Osteoblast (primary cell): ENCODE measurements around the gene MIGA2. TPM values are rescaled to one million over a fixed set of nuclear protein-coding genes. Genes with fewer than 3 reads are reported as not detected.

Experiments used
- DNase-seq: peaks from one replicate; pipeline ENCODE4 v3.0.0; 2011; ENCODE audit warnings: low spot score, mixed read lengths; ENCODE audit not compliant: insufficient read length; ENCODE audit errors: missing footprints
- H2AFZ ChIP-seq: 2 replicates; pipeline ENCODE4 v1.6.0; 2011; ENCODE audit warnings: mild to moderate bottlenecking, low read length
- H3K27ac ChIP-seq: 2 replicates; pipeline ENCODE4 v1.5.1; 2011; ENCODE audit warnings: mild to moderate bottlenecking, low read depth, low read length, moderate library complexity
- H3K27me3 ChIP-seq: 2 replicates; pipeline ENCODE4 v1.6.0; 2012; ENCODE audit warnings: mild to moderate bottlenecking, control low read depth, inconsistent platforms, low read length, moderate library complexity; ENCODE audit not compliant: insufficient read depth
- H3K36me3 ChIP-seq: 2 replicates; pipeline ENCODE4 v1.5.1; 2011; ENCODE audit warnings: mild to moderate bottlenecking, low read length, control low read depth, moderate library complexity; ENCODE audit not compliant: insufficient read depth
- H3K4me1 ChIP-seq: 2 replicates; pipeline ENCODE4 v1.5.1; 2011; ENCODE audit warnings: mild to moderate bottlenecking, low read length, control low read depth, moderate library complexity; ENCODE audit not compliant: insufficient read depth
- H3K4me2 ChIP-seq: 2 replicates; pipeline ENCODE4 v1.6.0; 2011; ENCODE audit warnings: mild to moderate bottlenecking, low read length; ENCODE audit not compliant: insufficient read depth
- H3K4me3 ChIP-seq: fragments of 200-600 bp; sonication (generic); 3 replicates; pipeline ENCODE4 v1.5.1; 2012; ENCODE audit warnings: mild to moderate bottlenecking, low read length, inconsistent platforms; ENCODE audit not compliant: insufficient read depth
- H3K79me2 ChIP-seq: 2 replicates; pipeline ENCODE4 v1.6.0; 2012; ENCODE audit warnings: mild to moderate bottlenecking, low read length, control low read depth, inconsistent platforms; ENCODE audit not compliant: insufficient read depth
- H3K9me3 ChIP-seq: 2 replicates; pipeline ENCODE4 v1.5.1; 2011; ENCODE audit warnings: low read depth, low read length, control low read depth
- H4K20me1 ChIP-seq: 2 replicates; pipeline ENCODE4 v1.6.0; 2012; ENCODE audit warnings: mild to moderate bottlenecking, low read length, control low read depth; ENCODE audit not compliant: insufficient read depth
- total RNA-seq: library from RNA; depleted of rRNA; stranded (reverse); fragments of >200 nt; gene quantifications from 2 replicates; pipeline ENCODE4 v1.2.3, GENCODE V29; 2012
- TF ChIP-seq, protein P1 (sequence below): IDR thresholded peaks from 2 replicates; pipeline ENCODE4 v1.5.1; 2011; ENCODE audit warnings: mild to moderate bottlenecking, low read depth, low read length, moderate library complexity; ENCODE audit errors: extremely low read depth

Gene MIGA2
- total RNA-seq, 1 donor: 22.4 TPM

DNA sequence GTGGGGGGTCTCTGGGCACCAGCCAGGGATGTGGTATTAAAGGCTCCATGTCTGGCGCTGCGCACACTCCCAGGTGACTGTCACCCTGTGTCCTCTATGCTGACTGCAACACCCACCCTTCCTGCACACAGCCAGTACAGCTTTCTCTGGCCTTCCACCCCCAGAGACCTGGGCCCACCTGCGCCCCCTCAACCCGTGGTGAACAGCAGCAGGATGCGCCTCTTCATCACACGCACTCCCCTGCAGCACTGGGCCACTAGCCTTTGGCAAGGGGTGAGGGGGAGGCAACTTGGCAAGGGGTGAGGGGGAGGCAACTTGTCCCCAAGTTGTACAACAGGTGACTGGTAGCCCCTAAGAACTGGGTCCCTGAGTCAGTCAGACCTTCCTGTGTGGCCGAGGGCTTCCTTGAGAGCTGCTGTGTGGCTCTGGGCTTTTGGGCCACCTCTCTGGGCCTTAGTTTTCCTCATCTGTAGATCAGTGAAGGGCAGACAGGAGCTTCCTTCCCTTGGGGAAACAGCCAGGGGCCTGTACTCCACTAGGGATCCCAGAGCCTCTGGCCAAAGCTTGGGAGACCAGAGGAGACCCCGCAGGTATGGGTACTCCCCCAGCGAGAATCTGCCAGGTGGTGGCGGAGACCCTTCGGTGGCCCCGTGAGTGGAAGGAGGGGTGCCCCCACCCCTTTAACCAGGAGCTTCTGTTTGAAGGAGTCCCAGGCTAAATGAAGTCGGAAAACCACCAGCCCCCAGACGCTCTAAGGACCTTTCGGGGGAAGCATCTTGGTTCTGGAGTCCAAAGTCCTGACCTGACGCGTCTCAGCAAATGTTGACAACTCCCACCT lies 69.7 kb downstream of the MIGA2 start:
- peaks cover 14% of the 10 kb centered on the region for H3K79me2 ChIP-seq
- H3K27me3 ChIP-seq: no peaks in the 10 kb centered on the region
- peaks cover 11% of the 10 kb centered on the region for H3K4me1 ChIP-seq
- no peak overlapping the region for H3K4me2 ChIP-seq
- peaks cover 14% of the 10 kb centered on the region for H4K20me1 ChIP-seq
- no peak overlapping the region for H3K27ac ChIP-seq
- no peaks in the 10 kb centered on the region for H3K9me3 ChIP-seq
- DNase-seq: peak; percentile 76
- TF ChIP-seq, protein P1, sequence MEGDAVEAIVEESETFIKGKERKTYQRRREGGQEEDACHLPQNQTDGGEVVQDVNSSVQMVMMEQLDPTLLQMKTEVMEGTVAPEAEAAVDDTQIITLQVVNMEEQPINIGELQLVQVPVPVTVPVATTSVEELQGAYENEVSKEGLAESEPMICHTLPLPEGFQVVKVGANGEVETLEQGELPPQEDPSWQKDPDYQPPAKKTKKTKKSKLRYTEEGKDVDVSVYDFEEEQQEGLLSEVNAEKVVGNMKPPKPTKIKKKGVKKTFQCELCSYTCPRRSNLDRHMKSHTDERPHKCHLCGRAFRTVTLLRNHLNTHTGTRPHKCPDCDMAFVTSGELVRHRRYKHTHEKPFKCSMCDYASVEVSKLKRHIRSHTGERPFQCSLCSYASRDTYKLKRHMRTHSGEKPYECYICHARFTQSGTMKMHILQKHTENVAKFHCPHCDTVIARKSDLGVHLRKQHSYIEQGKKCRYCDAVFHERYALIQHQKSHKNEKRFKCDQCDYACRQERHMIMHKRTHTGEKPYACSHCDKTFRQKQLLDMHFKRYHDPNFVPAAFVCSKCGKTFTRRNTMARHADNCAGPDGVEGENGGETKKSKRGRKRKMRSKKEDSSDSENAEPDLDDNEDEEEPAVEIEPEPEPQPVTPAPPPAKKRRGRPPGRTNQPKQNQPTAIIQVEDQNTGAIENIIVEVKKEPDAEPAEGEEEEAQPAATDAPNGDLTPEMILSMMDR: no peak
- no peak overlapping the region for H2AFZ ChIP-seq
- peaks cover 16% of the 10 kb centered on the region for H3K36me3 ChIP-seq
- no peak overlapping the region for H3K4me3 ChIP-seq

DNA sequence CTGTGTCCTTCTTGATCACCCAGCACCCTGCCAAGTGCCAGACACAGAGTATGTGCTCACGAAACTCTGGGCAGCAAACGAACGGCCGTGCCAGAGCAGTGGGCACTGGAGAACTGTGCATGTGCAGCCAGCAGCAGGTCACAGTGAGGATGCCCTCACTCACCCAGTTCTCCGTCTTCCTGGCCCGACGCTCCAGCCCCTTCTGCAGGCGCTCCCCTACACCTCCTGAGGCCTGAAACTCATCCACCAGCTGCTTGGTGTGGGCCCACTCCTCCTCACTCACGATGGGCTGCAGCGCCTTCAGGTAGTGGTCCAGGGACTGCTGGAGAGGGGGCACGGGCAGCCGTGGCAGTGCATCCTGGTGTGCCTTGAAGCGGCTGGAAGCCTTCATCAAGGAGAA lies 71.2 kb downstream of the MIGA2 start:
- Histone ChIP-seq H3K4me2 (no peak overlapping the region), H3K36me3 (peaks cover 11% of the 10 kb centered on the region), H3K27me3 (no peaks in the 10 kb centered on the region), H3K9me3 (no peaks in the 10 kb centered on the region), H3K4me1 (peaks cover 14% of the 10 kb centered on the region), H3K27ac (no peak overlapping the region), H4K20me1 (peaks cover 14% of the 10 kb centered on the region), H3K79me2 (peaks cover 27% of the 10 kb centered on the region), H2AFZ (no peak overlapping the region), H3K4me3 (no peak overlapping the region)
- DNase-seq: peak; percentile 32
- TF ChIP-seq, protein P1: no peak

DNA sequence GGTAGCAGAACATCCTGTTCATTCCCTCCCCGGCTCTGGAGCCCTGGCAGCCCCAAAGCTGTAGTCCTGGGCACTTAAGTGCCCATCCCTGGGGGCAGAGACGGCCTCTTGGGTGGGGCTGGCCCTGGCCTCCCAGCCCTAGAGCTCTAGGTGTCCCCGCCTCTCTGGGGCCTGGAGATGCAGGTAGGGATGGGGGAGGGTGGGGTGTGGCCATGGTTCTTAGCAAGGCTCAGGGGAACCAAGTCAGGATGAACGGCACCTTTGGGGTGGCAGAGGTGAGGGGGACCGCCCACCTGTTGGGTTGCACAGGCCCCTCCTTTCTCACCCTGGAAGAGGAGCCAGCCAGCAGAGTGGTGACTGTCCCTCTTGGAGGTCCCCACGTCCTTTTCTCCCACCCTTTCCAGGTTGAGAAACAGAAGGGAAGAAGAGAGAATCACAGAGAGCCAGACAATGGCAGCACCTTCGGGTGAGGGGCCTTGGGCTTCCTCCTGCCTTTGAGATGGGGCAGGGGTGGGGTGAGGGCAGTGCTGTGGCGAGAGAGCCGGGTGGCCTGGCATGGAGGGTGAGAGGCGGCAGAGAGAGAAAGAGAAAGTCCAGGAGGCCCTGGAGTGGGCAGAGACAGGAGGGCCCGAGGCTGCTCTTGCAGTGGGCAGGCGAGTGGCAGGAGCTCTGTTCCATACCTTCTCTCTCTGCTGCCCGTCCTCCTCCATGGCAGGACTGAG lies 71.8 kb downstream of the MIGA2 start:
- H3K4me3 ChIP-seq: no peak overlapping the region
- peaks cover 14% of the 10 kb centered on the region for H4K20me1 ChIP-seq
- H3K27me3 ChIP-seq: no peaks in the 10 kb centered on the region
- peak; percentile 37 for DNase-seq
- no peak overlapping the region for H2AFZ ChIP-seq
- H3K9me3 ChIP-seq: no peaks in the 10 kb centered on the region
- H3K36me3 ChIP-seq: peaks cover 11% of the 10 kb centered on the region
- TF ChIP-seq, protein P1: no peak
- H3K4me2 ChIP-seq: no peak overlapping the region
- peaks cover 32% of the 10 kb centered on the region for H3K79me2 ChIP-seq
- peaks cover 14% of the 10 kb centered on the region for H3K4me1 ChIP-seq
- H3K27ac ChIP-seq: no peak overlapping the region
